ENCODE measurements around the gene MIB1.
"Not testable (repeated sequence)": the region's sequence is repeated elsewhere in the genome, so short reads cannot be mapped to it uniquely, and the experiment has no call there.

MIB1 gene

GRCh38 chr18:21740538-21741311 is at the start of gene MIB1:
Gene MIB1 (plus strand): TSS chr18:21740792. CDS start chr18:21741584, 792 bp downstream.
- DNase-seq: peak; percentile 99

- no peak for DNase-seq
Measured at GRCh38 chr18:21693322-21693721, 47.3 kb upstream of the MIB1 start.

- no peak for DNase-seq
Measured at GRCh38 chr18:21700528-21701075, 40.0 kb upstream of the MIB1 start.

GRCh38 chr18:21701621-21702020 is 39.0 kb upstream of the MIB1 start:
- no peak for DNase-seq

- DNase-seq: no peak
Measured at GRCh38 chr18:21702602-21703001, 38.0 kb upstream of the MIB1 start.

GRCh38 chr18:21703241-21703820 is 37.3 kb upstream of the MIB1 start:
- DNase-seq: peak; percentile 21

GRCh38 chr18:21704603-21705364 is 35.8 kb upstream of the MIB1 start, which contains the start of gene ABHD3:
Gene ABHD3 (minus strand): TSS chr18:21704774. CDS start chr18:21704665, 109 bp downstream.
- peak; percentile 95 for DNase-seq

GRCh38 chr18:21706386-21706865 is 34.2 kb upstream of the MIB1 start:
- no peak for DNase-seq

GRCh38 chr18:21707130-21707529 is 33.5 kb upstream of the MIB1 start:
- DNase-seq: not testable (repeated sequence)

- no peak for DNase-seq
Measured at GRCh38 chr18:21714474-21714873, 26.1 kb upstream of the MIB1 start.

- no peak for DNase-seq
Measured at GRCh38 chr18:21722687-21723086, 17.9 kb upstream of the MIB1 start.

GRCh38 chr18:21725201-21725600 is 15.4 kb upstream of the MIB1 start:
- no peak for DNase-seq

GRCh38 chr18:21727702-21728101 is 12.9 kb upstream of the MIB1 start:
- DNase-seq: no peak

- no peak for DNase-seq
Measured at GRCh38 chr18:21733011-21733410, 7.6 kb upstream of the MIB1 start.

- peak; percentile 65 for DNase-seq
Measured at GRCh38 chr18:21735452-21736015, 5.1 kb upstream of the MIB1 start.

- not testable (repeated sequence) for DNase-seq
Measured at GRCh38 chr18:21736926-21737325, 3.7 kb upstream of the MIB1 start.

GRCh38 chr18:21739604-21740537 is 721 bp upstream of the MIB1 start:
- DNase-seq: peak; percentile 2

- DNase-seq: no peak
Measured at GRCh38 chr18:21741312-21741561, 645 bp downstream of the MIB1 start.

GRCh38 chr18:21741562-21742314 is 1.1 kb downstream of the MIB1 start:
- peak; percentile 41 for DNase-seq

GRCh38 chr18:21742315-21742687 is 1.7 kb downstream of the MIB1 start:
- DNase-seq: peak; percentile 5

- DNase-seq: no peak
Measured at GRCh38 chr18:21743166-21743832, 2.7 kb downstream of the MIB1 start.

All from CD4-positive, alpha-beta T cell treated with Interleukin-6 for 4 hours (primary cell).